HG03039 (cell line): Measurements from ENCODE around the gene TMEM80.
"Not testable (repeated sequence)": the region's sequence is repeated elsewhere in the genome, so short reads cannot be mapped to it uniquely, and the experiment has no call there.

Experiments
- ATAC-seq: cut with Tn5 transposase; IDR thresholded peaks from one replicate; pipeline ENCODE4 v1.9.1; 2021; ENCODE audit warnings: mild to moderate bottlenecking, moderate library complexity; ENCODE audit not compliant: unreplicated experiment

TMEM80 gene

GRCh38 chr11:720642-721246 lies 25.1 kb downstream of the TMEM80 start:
- ATAC-seq, result no peak

GRCh38 chr11:721247-721740 lies 25.7 kb downstream of the TMEM80 start:
- no peak for ATAC-seq

- no peak for ATAC-seq
These were observed 26.2 kb downstream of the TMEM80 start for GRCh38 chr11:721741-722345.

GRCh38 chr11:722346-722811 lies 26.8 kb downstream of the TMEM80 start:
- ATAC-seq, result no peak

- no peak for ATAC-seq
These were observed 27.7 kb downstream of the TMEM80 start for GRCh38 chr11:723120-723883.

GRCh38 chr11:724049-724777 lies 28.6 kb downstream of the TMEM80 start:
- ATAC-seq, result no peak

GRCh38 chr11:724778-725386 lies 29.3 kb downstream of the TMEM80 start:
- ATAC-seq, result no peak

- ATAC-seq, result no peak
These were observed 30.1 kb downstream of the TMEM80 start for GRCh38 chr11:725624-726202.

- no peak for ATAC-seq
These were observed 30.9 kb downstream of the TMEM80 start for GRCh38 chr11:726278-727220.

GRCh38 chr11:727281-727701 lies 31.7 kb downstream of the TMEM80 start:
- ATAC-seq, result no peak

GRCh38 chr11:727859-728748 lies 32.5 kb downstream of the TMEM80 start:
- ATAC-seq, result peak; percentile 52

- ATAC-seq, result no peak
These were observed 33.4 kb downstream of the TMEM80 start for GRCh38 chr11:728901-729491.

GRCh38 chr11:729492-730074 lies 34.0 kb downstream of the TMEM80 start:
- ATAC-seq, result no peak

- ATAC-seq, result no peak
These were observed 37.5 kb downstream of the TMEM80 start for GRCh38 chr11:733072-733471.

- not testable (repeated sequence) for ATAC-seq
These were observed 38.9 kb downstream of the TMEM80 start for GRCh38 chr11:734541-734940.

GRCh38 chr11:737366-737765 lies 41.8 kb downstream of the TMEM80 start:
- no peak for ATAC-seq

GRCh38 chr11:737899-738298 lies 42.3 kb downstream of the TMEM80 start:
- ATAC-seq, result not testable (repeated sequence)

GRCh38 chr11:742156-742546 lies 46.5 kb downstream of the TMEM80 start:
- no peak for ATAC-seq
